Measurements from ENCODE around the gene CD3D. TPM values are rescaled to one million over a fixed set of nuclear protein-coding genes. Genes with fewer than 3 reads are reported as not detected.

The CD3D gene
- total and polyA plus RNA-seq, 11 donors, result 0.38 to 11.2 (median 1.7) TPM; not detected in 5

DNA sequence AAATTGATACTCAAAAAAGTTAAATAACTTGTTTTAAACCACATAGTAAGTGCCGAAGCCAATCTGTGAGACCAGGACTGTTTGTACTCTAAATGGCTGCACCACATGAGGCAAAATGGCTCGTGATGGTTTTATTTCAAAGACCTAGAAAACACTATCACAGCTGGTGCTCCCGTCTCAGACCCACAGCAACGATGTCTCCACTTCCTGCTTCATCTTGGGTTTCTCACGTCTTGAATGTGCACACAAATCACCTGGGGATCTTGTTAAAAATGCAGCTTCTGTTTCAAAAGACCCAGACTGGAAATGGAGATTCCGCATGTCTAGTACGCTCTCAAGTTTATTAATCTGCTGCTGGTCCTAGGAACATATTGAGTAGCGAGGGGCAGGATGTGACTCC is 36.8 kb downstream of the CD3D start:
- H3K9me3 ChIP-seq, result peaks cover 0 to 4% (median 0%) of the 10 kb centered on the region in 12 donors
- ATAC-seq (no peak), DNase-seq (no peak)
- no peaks in the 10 kb centered on the region for H3K4me1 ChIP-seq
- H3K36me3 ChIP-seq, result no peaks in the 10 kb centered on the region
- TF ChIP-seq POLR2A (IDR thresholded peaks at IDR 0.05), result no peak
- TF ChIP-seq, protein P1, sequence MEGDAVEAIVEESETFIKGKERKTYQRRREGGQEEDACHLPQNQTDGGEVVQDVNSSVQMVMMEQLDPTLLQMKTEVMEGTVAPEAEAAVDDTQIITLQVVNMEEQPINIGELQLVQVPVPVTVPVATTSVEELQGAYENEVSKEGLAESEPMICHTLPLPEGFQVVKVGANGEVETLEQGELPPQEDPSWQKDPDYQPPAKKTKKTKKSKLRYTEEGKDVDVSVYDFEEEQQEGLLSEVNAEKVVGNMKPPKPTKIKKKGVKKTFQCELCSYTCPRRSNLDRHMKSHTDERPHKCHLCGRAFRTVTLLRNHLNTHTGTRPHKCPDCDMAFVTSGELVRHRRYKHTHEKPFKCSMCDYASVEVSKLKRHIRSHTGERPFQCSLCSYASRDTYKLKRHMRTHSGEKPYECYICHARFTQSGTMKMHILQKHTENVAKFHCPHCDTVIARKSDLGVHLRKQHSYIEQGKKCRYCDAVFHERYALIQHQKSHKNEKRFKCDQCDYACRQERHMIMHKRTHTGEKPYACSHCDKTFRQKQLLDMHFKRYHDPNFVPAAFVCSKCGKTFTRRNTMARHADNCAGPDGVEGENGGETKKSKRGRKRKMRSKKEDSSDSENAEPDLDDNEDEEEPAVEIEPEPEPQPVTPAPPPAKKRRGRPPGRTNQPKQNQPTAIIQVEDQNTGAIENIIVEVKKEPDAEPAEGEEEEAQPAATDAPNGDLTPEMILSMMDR (IDR thresholded peaks at IDR 0.05), result no peak
- H3K4me3 ChIP-seq, result peak overlapping the region in 2 of 12 donors; percentile 12 to 56
- intact Hi-C loops (cut with DNase I), result no loop called here
- H3K27me3 ChIP-seq, result peaks cover 0 to 18% (median 0%) of the 10 kb centered on the region in 9 donors
- peak overlapping the region in 1 of 12 donors; percentile 84 for H3K27ac ChIP-seq
- WGBS, 4 donors, result 59 to 71% (median 69%) methylated on average over 8 of the region's 8 CpGs

DNA sequence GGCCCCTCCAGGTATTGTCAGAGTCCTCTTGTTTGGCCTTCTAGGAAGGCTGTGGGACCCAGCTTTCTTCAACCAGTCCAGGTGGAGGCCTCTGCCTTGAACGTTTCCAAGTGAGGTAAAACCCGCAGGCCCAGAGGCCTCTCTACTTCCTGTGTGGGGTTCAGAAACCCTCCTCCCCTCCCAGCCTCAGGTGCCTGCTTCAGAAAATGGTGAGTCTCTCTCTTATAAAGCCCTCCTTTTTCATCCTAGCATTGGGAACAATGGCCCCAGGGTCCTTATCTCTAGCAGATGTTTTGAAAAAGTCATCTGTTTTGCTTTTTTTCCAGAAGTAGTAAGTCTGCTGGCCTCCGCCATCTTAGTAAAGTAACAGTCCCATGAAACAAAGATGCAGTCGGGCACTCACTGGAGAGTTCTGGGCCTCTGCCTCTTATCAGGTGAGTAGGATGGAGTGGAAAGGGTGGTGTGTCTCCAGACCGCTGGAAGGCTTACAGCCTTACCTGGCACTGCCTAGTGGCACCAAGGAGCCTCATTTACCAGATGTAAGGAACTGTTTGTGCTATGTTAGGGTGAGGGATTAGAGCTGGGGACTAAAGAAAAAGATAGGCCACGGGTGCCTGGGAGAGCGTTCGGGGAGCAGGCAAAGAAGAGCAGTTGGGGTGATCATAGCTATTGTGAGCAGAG is 37.8 kb downstream of the CD3D start, which contains the start of gene CD3E:
Gene CD3E, plus strand, starts transcription at position 163 of the 681 bp plus-strand sequence. Its CDS starts 223 bp downstream, at position 386.
- ATAC-seq, result no peak
- TF ChIP-seq, protein P1 (IDR thresholded peaks at IDR 0.05), result no peak
- no peak for TF ChIP-seq POLR2A (IDR thresholded peaks at IDR 0.05)
- intact Hi-C loops (cut with DNase I), result loop anchor here in 1 of 10 donors (5.0 kb wide), 1 partner anchor 43 kb away; no protein-coding TSS in a partner anchor
- 75 to 89% (median 78%) methylated on average over 8 of the region's 8 CpGs for WGBS, 4 donors
- H3K9me3 ChIP-seq, result no peaks in the 10 kb centered on the region
- H3K4me1 ChIP-seq, result no peaks in the 10 kb centered on the region
- H3K4me3 ChIP-seq, result peak within 1 kb of the TSS in 2 of 12 donors; percentile 12 to 56
- peak within 1 kb of the TSS in 2 of 12 donors; percentile 13 to 84 for H3K27ac ChIP-seq
- peaks cover 0 to 14% (median 0%) of the 10 kb centered on the region in 9 donors for H3K27me3 ChIP-seq
- H3K36me3 ChIP-seq, result no peaks in the 10 kb centered on the region
- no peak for DNase-seq

DNA sequence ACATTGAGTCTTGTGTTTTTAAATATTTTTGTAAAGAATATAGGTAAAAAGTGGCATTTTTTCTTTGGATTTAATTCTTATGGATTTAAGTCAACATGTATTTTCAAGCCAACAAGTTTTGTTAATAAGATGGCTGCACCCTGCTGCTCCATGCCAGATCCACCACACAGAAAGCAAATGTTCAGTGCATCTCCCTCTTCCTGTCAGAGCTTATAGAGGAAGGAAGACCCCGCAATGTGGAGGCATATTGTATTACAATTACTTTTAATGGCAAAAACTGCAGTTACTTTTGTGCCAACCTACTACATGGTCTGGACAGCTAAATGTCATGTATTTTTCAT is 38.3 kb downstream of the CD3D start:
- H3K4me3 ChIP-seq, result peak overlapping the region in 1 of 12 donors; percentile 56
- ATAC-seq, result no peak
- no peaks in the 10 kb centered on the region for H3K9me3 ChIP-seq
- no peaks in the 10 kb centered on the region for H3K4me1 ChIP-seq
- H3K27ac ChIP-seq, result peak overlapping the region in 1 of 12 donors; percentile 84
- intact Hi-C loops (cut with DNase I), result loop anchor here in 1 of 10 donors (5.0 kb wide), 1 partner anchor 43 kb away; no protein-coding TSS in a partner anchor
- peaks cover 0 to 14% (median 0%) of the 10 kb centered on the region in 9 donors for H3K27me3 ChIP-seq
- TF ChIP-seq, protein P1 (IDR thresholded peaks at IDR 0.05), result no peak
- TF ChIP-seq POLR2A (IDR thresholded peaks at IDR 0.05), result no peak
- no peaks in the 10 kb centered on the region for H3K36me3 ChIP-seq
- 39 to 61% (median 49%) methylated on average over 1 of the region's 1 CpG for WGBS, 4 donors
- no peak for DNase-seq

DNA sequence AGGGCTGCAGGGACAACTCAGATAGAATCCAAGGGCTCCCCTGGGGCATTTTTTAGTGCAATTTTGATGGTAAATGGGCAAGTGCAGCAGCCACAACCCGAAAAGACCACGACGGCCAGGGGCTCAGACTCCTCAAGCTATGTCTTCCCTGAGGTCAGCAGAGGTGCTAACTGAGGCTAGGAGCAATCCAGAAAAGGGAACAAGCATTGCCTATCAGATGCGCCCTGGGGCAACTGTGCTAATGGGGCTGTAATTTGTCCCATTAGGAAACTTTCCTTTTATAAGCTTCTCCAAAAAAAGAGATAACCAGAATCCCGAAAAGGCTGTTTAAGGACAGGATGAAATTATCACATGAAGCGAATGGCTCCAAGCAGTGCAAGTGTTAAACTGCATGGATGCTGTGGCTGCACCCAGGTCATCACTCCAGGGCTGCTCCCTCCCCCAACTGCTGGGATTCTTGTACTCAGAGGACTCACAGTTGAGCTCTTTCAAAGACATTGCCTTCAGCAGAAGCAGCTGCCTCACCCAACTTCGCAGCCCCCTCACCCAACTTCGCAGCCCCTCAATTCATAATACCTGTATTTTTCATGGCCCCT is 40.8 kb downstream of the CD3D start:
- Histone ChIP-seq H3K27me3 (peaks cover 0 to 14% (median 0%) of the 10 kb centered on the region in 9 donors), H3K4me3 (no peak overlapping the region), H3K9me3 (no peaks in the 10 kb centered on the region), H3K27ac (no peak overlapping the region), H3K36me3 (no peaks in the 10 kb centered on the region), H3K4me1 (no peaks in the 10 kb centered on the region)
- intact Hi-C loops (cut with DNase I), result loop anchor here in 1 of 10 donors (5.0 kb wide), 1 partner anchor 46 kb away; no protein-coding TSS in a partner anchor
- 60 to 78% (median 69%) methylated on average over 8 of the region's 8 CpGs for WGBS, 4 donors
- TF ChIP-seq, protein P1 (IDR thresholded peaks at IDR 0.05), result no peak
- no peak for TF ChIP-seq POLR2A (IDR thresholded peaks at IDR 0.05)
- ATAC-seq (no peak), DNase-seq (no peak)

Data from heart left ventricle (tissue), 16 donors.